GM21515 (cell line): Measurements from ENCODE around the gene MMS22L.
"Not testable (repeated sequence)": the region's sequence is repeated elsewhere in the genome, so short reads cannot be mapped to it uniquely, and the experiment has no call there.

Source experiments
- ATAC-seq: cut with Tn5 transposase; IDR thresholded peaks from one replicate; pipeline ENCODE4 v1.9.1; 2021; ENCODE audit not compliant: unreplicated experiment

MMS22L gene

GRCh38 chr6:97231911-97232310 lies 51.1 kb downstream of the MMS22L start:
- no peak for ATAC-seq

- ATAC-seq, result no peak
Observed at GRCh38 chr6:97222903-97223302, 60.1 kb downstream of the MMS22L start.

DNA sequence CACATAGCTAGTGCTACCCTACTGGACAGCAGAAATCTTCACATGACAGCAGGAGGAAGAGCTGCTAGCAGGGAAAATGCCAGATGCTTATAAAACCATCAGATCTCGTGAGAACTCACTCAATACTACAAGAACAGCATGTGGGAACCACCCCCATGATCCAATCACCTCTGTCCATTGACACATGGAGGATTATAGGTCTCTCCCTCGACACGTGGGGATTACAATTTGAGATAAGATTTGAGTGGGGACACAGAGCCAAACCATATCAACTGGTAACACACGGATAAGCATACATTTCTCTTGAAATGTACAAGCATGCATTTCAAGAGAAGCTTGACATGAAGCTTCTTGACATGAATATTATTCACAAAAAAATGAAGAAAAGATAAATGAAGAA lies 64.1 kb downstream of the MMS22L start:
- no peak for ATAC-seq

DNA sequence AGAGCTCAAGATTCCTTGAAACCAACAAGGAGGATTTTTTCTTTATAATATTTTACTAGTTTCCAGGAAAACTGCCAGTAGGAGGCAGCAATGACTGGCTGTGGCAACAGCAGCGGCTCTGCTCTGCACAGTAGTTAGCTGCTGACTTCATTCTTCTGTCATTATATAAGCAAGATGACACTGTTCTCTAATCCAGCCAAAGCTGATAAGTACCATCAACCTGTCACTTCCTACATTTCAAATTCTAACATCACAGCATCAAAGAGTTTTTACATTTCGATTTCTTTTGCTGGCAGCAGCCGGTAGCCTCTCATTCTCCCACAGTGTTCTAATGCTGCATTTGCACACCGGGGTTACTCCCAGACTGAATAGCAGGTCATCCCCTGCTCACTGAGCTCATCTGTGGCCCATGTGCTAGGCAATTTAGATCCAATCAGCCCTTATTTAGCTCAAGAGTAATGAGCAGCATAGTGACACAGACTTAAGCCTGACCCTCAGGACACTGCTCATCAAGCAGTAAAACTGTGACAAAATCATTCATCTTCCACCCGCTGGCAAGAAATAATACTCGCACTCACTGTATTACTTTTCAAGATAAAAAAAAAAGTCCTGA lies 67.8 kb downstream of the MMS22L start:
- ATAC-seq, result no peak

- no peak for ATAC-seq
Observed at GRCh38 chr6:97214671-97215070, 68.3 kb downstream of the MMS22L start.

GRCh38 chr6:97207383-97207782 lies 75.6 kb downstream of the MMS22L start:
- ATAC-seq, result no peak

DNA sequence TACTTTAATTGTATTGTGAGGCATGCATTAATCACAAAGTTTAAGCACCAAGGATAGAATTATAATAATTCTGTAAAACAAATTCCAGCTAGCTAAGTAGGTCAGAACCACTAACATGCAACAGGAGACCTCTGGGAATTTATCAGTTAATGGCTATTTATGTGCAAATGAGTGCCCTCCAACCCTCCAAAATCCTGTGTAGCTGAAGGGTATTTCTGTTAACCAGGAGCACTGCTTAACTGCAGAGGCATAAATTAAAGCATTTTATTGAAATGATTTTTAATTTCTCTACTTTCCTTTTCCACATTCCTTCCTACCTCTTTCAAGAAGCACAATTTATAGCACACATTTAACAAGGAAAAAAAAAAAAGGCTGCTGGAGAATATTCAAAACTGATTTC lies 77.0 kb downstream of the MMS22L start:
- ATAC-seq, result no peak

DNA sequence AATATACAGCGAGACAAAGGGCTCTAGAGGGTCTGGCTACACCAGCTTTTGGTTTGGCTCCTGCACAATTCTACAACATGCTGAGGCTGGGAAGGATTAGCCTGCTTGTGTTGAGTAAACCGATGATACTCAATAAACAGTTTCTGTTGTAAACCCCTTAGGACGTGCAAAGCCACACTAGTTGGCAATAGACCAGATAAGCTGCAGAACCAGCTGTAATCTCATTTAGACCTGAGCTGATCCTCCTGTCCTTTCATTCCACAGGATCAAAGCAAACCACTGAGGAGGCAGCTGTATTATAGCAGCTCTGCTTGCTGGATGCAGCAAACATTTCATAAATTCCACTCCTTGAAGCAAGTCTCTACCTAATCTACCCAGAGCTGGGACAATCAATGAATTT lies 79.7 kb downstream of the MMS22L start:
- no peak for ATAC-seq

DNA sequence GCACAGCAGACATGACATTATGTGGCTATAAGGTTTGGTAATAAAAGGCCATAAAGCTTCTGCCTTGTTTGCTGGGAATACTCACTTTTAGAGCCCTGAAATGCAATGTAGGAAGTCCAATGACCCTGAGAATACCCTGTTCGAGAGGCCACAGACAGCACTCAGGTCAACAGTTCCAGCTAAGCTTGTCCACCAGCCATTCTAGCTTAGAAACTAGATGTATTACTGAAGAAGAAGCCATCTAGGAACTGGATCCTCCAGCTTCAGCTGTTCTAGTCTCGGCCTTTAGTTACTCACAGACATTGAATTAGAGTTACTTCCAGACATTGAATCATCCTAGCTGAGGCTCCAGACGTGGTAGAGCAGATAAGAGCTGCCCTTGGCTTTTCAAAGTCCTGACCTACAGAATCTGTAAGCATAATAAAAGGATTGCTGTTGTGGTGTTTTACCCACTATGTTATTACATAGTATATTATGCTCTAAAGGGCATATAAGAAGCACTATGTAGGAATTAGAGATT lies 84.9 kb downstream of the MMS22L start:
- ATAC-seq, result no peak

GRCh38 chr6:97195117-97195516 lies 87.9 kb downstream of the MMS22L start:
- no peak for ATAC-seq

- no peak for ATAC-seq
Observed at GRCh38 chr6:97189767-97190166, 93.2 kb downstream of the MMS22L start.

- ATAC-seq, result no peak
Observed at GRCh38 chr6:97187951-97188350, 95.1 kb downstream of the MMS22L start.

- ATAC-seq, result peak; percentile 98
Observed at GRCh38 chr6:97186416-97186999, 96.5 kb downstream of the MMS22L start.

GRCh38 chr6:97177905-97178304 lies 105.1 kb downstream of the MMS22L start:
- no peak for ATAC-seq

DNA sequence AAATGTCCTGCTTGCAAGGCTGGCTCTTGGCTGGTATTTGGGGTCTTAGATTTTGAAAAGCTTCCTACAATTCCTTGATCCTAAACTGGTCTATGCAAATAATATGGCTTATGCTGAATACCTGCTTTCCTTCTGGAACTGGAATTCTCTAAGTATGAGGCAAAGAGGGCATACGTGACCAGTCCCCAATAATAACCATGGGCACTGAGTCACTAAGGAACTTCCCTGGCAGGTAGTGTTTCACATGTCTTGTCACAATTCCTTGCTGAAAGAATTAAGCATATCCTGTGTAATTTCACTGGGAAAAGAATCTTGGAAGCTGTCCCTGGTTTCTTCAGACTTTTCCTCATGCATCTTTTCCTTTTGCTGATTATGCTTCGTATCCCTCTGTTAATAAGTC lies 106.5 kb downstream of the MMS22L start:
- ATAC-seq, result no peak

DNA sequence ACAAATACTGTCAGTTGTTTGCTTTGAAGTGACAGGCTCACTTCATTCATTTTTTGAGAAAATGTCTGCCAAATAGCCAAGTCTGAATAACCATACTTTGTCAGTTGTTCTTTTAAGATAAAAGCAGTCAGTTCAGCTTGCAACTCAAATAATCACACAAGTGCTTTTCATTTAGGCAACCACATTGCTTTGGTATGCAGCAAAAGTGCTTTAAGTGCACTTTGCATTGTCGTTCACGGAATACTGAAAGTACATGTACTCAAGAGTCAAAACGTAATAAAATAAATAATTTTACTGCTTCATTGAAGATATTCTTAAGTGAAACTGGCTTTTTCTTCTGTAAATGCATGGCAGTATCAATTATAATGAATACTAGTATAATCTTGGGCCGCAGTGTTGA lies 107.2 kb downstream of the MMS22L start:
- ATAC-seq, result no peak

DNA sequence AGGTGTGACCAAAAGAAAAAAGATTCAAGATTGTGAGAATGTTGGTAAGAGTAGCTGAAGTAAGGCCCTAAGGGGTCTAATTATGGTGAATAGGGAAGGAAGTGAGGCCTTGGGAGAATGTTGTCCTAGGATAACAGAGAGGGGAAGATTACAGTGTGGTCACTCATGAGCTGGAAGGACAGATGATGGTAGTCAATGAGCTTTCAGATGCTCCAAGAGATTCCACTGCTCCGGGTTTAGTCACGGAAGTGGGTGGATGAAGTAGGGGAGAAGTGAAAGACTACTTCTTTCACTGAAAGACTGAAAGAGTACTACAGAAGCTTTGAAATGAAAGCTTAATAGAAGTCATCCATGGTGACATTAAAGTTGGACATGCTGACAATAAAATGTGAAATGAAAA lies 108.5 kb downstream of the MMS22L start:
- ATAC-seq, result no peak

- ATAC-seq, result no peak
Observed at GRCh38 chr6:97160280-97160679, 122.7 kb downstream of the MMS22L start.

DNA sequence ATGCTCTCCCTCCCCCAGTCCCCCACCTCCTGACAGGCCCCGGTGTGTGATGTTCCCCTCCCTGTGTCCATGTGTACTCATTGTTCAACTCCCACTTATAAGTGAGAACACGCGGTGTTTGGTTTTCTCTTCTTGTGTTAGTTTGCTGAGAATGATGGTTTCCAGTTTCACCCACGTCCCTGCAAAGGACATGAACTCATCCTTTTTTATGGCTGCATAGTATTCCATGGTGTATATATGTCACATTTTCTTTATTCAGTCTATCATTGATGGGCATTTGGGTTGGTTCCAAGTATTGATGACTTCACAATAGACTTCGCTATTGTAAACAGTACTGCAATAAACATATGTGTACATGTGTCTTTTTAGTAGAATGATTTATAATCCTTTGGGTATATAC lies 127.6 kb downstream of the MMS22L start:
- ATAC-seq, result not testable (repeated sequence)

DNA sequence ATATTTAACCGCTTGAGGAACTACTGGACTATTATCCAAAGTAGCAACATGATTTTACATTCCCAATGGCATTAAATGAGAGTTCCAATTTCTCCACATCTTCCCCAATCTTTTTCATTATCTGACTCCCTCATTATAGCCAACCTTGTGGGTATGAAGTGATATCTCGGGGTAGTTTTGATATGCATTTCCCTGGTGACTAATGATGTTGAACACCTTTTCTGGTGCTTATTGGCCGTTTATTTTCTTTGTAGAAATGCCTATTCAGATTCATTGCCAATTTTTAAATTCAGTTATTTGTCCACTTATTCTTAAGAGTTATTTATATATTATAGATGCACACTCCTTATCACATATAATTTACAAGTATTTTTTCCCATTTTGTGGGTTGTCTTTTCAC lies 129.0 kb downstream of the MMS22L start:
- ATAC-seq, result no peak

- ATAC-seq, result no peak
Observed at GRCh38 chr6:97151601-97152000, 131.4 kb downstream of the MMS22L start.

DNA sequence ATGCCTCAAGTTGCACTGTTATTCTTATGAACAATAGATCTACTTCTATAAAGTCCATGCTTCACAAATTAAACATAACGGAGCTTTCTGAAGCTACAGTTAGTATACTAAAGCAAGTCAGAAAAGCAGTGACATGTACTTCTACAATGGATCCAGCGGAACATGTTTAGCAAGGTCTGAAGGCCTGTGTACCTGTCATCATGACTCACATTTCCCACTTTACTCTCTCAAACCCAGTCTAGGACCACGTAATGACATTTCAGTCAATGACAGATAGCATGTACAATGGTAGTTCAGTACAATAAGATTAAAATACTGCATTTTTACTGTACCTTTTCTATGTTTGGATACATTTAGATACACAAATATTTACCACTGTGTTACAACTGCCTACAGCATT lies 132.1 kb downstream of the MMS22L start:
- ATAC-seq, result no peak

- ATAC-seq, result no peak
Observed at GRCh38 chr6:97147421-97147820, 135.6 kb downstream of the MMS22L start.
